ENCODE results near the gene SLC17A2.

SLC17A2 gene

DNA sequence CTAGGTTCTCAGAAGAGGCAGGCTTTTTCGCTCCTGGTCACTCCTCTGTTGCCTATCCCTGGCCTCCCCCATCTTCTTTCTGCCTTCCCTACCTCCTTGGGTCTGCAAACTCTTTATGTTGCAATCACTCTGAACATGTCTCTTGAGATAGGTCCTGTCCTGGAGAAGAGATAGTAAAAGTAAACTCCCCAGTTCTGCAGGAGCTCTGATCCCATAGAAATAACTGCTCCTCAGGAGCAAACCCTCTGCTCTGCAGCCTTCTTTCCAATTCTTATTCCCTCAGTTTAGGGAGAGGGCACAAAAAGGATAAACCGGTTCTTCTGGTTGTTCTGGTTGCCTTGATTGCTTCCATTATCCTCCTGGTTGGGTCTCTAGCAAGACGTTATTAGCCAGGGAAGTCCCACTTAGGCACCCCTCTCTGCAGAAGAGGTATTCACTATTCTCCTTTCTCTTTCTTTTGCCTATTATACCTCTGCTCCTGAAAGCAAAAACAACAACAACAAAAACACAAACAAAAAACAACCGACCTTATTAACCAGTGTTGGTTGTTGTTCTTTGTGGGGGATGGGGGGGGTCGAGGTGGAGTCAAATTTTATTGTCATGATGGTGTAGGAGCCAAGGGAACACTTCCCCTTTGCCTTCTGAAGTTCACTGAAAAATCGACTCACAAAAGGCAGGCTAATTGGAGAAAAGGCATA lies 33.1 kb upstream of the SLC17A2 start:
- Histone ChIP-seq H2AFZ (ENCODE audit: low read length) (no peak overlapping the region), H3K36me3 (replicated peaks; ENCODE audit: insufficient read depth, low read length) (no peaks in the 10 kb centered on the region), H3K4me2 (ENCODE audit: low read depth, low read length) (peak overlapping the region; percentile 93), H3K9me2 (replicated peaks; ENCODE audit: insufficient read depth, low read length) (no peaks in the 10 kb centered on the region), H3K4me3 (ENCODE audit: low read length) (peak overlapping the region; percentile 52), H3K9ac (ENCODE audit: low read length) (peak overlapping the region; percentile 40; the same call in 1 of the 2 replicates), H3F3A (ENCODE audit: insufficient read depth, low read length) (peaks cover 23% of the 10 kb centered on the region), H3K4me1 (ENCODE audit: low read length) (peaks cover 30% of the 10 kb centered on the region), H3K79me2 (ENCODE audit: low read length) (peaks cover 11% of the 10 kb centered on the region), H3K27me3 (replicated peaks; ENCODE audit: insufficient read depth, low read length) (no peaks in the 10 kb centered on the region), H4K20me1 (ENCODE audit: insufficient read depth, low read length) (no peaks in the 10 kb centered on the region), H3K27ac (ENCODE audit: low read length) (no peak overlapping the region), H3K9me3 (replicated peaks; ENCODE audit: insufficient read depth, low read length) (no peaks in the 10 kb centered on the region)
- DNase-seq = no peak
- TF ChIP-seq, protein P1, sequence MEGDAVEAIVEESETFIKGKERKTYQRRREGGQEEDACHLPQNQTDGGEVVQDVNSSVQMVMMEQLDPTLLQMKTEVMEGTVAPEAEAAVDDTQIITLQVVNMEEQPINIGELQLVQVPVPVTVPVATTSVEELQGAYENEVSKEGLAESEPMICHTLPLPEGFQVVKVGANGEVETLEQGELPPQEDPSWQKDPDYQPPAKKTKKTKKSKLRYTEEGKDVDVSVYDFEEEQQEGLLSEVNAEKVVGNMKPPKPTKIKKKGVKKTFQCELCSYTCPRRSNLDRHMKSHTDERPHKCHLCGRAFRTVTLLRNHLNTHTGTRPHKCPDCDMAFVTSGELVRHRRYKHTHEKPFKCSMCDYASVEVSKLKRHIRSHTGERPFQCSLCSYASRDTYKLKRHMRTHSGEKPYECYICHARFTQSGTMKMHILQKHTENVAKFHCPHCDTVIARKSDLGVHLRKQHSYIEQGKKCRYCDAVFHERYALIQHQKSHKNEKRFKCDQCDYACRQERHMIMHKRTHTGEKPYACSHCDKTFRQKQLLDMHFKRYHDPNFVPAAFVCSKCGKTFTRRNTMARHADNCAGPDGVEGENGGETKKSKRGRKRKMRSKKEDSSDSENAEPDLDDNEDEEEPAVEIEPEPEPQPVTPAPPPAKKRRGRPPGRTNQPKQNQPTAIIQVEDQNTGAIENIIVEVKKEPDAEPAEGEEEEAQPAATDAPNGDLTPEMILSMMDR (IDR thresholded peaks at IDR 0.05; ENCODE audit: low read length) = no peak
- TF ChIP-seq EZH2phosphoT487 (IDR thresholded peaks at IDR 0.05; ENCODE audit: low read length) (no peak), EZH2 (optimal IDR thresholded peaks at IDR 0.05; ENCODE audit: low read depth, low read length) (no peak)

DNA sequence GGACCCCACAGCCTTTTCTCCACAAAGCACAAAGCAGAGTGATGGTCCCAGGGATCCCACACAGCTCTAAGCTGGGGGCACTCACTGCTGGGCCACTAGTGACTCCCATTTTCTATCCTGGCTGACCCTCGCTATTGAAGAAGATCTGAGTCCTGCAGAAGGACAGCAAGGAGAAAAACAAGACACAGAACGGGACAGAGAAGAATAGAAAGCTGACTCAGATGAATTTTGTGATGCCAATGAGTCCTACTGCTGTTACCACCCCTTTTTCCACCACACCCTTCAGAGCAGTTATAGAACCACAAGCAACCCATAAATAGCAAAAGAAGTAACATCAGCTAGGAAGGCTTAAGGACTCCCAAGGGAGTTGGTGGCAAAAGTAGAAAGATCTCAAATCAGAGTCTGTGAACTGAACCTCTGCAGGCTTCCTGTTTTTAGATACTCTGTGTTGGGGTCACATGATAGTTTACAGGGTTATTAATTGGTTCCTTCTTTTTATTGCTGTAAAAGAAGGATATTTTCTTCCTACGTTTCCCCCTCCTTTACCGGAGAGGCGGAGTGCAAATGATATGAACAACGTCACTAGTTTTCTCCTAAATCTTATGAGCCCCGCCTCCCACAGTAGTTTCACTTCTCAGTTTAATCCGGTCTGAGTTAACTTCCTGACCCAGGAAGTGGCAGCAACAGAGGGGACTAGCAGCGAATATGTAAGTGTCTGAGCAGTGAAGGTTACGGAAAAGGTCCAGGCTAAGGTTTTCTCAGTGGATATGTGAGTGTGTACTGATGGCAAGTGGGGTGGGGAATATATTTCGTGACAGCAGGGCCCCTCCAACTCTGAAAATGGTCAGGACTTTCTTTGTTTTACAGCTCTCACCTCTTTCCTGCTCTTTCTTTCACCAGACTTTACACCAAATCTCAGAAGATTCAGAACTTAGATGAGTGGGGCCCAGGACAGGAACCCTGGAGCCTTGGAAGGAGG lies 31.9 kb upstream of the SLC17A2 start, which contains the start of gene TRIM38:
Gene TRIM38, plus strand, starts transcription at position 654 of the 979 bp plus-strand sequence. CDS start 3,721 bp downstream, outside the sequence.
- Histone ChIP-seq H3K27ac (ENCODE audit: low read length) (peak within 1 kb of the TSS; percentile 82), H3K9ac (ENCODE audit: low read length) (peak within 1 kb of the TSS; percentile 69), H3K79me2 (ENCODE audit: low read length) (peaks cover 11% of the 10 kb centered on the region), H3K4me1 (ENCODE audit: low read length) (peaks cover 31% of the 10 kb centered on the region), H4K20me1 (ENCODE audit: insufficient read depth, low read length) (no peaks in the 10 kb centered on the region), H2AFZ (ENCODE audit: low read length) (peak within 1 kb of the TSS; percentile 87), H3K9me3 (replicated peaks; ENCODE audit: insufficient read depth, low read length) (no peaks in the 10 kb centered on the region), H3F3A (ENCODE audit: insufficient read depth, low read length) (peaks cover 23% of the 10 kb centered on the region), H3K9me2 (replicated peaks; ENCODE audit: insufficient read depth, low read length) (no peaks in the 10 kb centered on the region), H3K36me3 (replicated peaks; ENCODE audit: insufficient read depth, low read length) (no peaks in the 10 kb centered on the region), H3K4me3 (ENCODE audit: low read length) (peak within 1 kb of the TSS; percentile 73), H3K27me3 (replicated peaks; ENCODE audit: insufficient read depth, low read length) (no peaks in the 10 kb centered on the region), H3K4me2 (ENCODE audit: low read depth, low read length) (peak within 1 kb of the TSS; percentile 100)
- DNase-seq = peak; percentile 87
- TF ChIP-seq EZH2phosphoT487 (IDR thresholded peaks at IDR 0.05; ENCODE audit: low read length) = no peak
- TF ChIP-seq, protein P1 (IDR thresholded peaks at IDR 0.05; ENCODE audit: low read length) = no peak

DNA sequence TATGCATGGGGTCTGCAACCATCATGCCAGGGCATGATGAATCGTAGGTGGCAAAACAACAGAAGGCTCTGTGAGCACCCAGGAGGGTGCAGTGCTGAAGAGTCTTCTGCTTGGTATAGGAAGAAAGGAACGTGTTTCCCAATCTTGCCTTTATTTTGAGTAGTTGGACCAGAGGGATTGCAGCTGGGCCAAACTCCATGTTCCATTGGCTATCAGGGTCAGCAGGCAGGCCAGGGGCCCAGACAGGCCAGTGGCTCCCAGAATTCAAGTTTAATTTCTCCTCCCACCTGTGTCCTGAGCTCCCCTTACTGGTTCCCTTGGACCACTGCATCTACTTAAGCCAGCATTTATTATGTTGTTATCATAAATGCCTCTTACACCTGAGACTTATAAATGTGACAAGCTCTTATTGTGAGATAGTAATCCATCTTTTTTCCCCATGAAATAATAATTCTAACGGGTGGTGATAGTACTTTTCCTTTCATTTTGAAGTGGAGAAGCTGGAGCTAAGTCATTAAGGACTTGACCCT lies 31.2 kb upstream of the SLC17A2 start:
- no peaks in the 10 kb centered on the region for H3K9me2 ChIP-seq (replicated peaks; ENCODE audit: insufficient read depth, low read length)
- TF ChIP-seq EZH2phosphoT487 (IDR thresholded peaks at IDR 0.05; ENCODE audit: low read length) = no peak
- TF ChIP-seq, protein P1 (IDR thresholded peaks at IDR 0.05; ENCODE audit: low read length) = peak; percentile 62
- peak overlapping the region; percentile 82 for H3K27ac ChIP-seq (ENCODE audit: low read length)
- peak; percentile 29 for DNase-seq
- peaks cover 31% of the 10 kb centered on the region for H3K4me1 ChIP-seq (ENCODE audit: low read length)
- H3K4me3 ChIP-seq (ENCODE audit: low read length) = peak overlapping the region; percentile 73
- no peaks in the 10 kb centered on the region for H3K27me3 ChIP-seq (replicated peaks; ENCODE audit: insufficient read depth, low read length)
- H4K20me1 ChIP-seq (ENCODE audit: insufficient read depth, low read length) = no peaks in the 10 kb centered on the region
- H3K36me3 ChIP-seq (replicated peaks; ENCODE audit: insufficient read depth, low read length) = no peaks in the 10 kb centered on the region
- H3K9ac ChIP-seq (ENCODE audit: low read length) = peak overlapping the region; percentile 69
- peaks cover 11% of the 10 kb centered on the region for H3K79me2 ChIP-seq (ENCODE audit: low read length)
- H3F3A ChIP-seq (ENCODE audit: insufficient read depth, low read length) = peaks cover 23% of the 10 kb centered on the region
- H2AFZ ChIP-seq (ENCODE audit: low read length) = peak overlapping the region; percentile 87
- H3K9me3 ChIP-seq (replicated peaks; ENCODE audit: insufficient read depth, low read length) = no peaks in the 10 kb centered on the region
- peak overlapping the region; percentile 100 for H3K4me2 ChIP-seq (ENCODE audit: low read depth, low read length)
